ENCODE results near the gene ACKR2. TPM values are rescaled to one million over a fixed set of nuclear protein-coding genes. Genes with fewer than 3 reads are reported as not detected.

Gene ACKR2, protein sequence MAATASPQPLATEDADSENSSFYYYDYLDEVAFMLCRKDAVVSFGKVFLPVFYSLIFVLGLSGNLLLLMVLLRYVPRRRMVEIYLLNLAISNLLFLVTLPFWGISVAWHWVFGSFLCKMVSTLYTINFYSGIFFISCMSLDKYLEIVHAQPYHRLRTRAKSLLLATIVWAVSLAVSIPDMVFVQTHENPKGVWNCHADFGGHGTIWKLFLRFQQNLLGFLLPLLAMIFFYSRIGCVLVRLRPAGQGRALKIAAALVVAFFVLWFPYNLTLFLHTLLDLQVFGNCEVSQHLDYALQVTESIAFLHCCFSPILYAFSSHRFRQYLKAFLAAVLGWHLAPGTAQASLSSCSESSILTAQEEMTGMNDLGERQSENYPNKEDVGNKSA
- total RNA-seq = 1.00 and 1.3 TPM in 2 replicates

DNA sequence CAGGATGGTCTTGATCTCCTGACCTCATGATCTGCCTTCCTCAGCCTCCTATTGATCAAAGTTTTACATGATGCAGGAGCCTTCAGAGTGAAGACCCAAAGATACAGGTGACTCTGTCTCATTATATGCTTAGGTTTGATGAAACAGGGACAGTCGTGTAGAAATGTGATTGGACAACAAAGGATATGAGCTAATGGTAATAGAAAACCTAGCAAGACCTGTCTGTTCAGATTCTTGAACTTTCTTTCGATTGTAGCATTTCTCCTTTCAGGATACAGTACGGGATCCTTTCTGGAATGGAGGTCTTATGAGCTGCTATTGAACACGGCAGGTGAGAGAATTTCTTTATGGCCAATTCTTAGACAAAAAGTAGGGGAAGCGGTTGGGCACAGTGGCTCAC lies at the start of gene ACKR2:
Gene ACKR2, plus strand, starts transcription at position 244 of the 400 bp plus-strand sequence. CDS start 55,058 bp downstream, outside the sequence.
- intact Hi-C loops (cut with micrococcal nuclease) = loop anchor here (10.0 kb wide), 1 partner anchor 154 kb away; the partner anchor contains the start of gene ZBTB47

DNA sequence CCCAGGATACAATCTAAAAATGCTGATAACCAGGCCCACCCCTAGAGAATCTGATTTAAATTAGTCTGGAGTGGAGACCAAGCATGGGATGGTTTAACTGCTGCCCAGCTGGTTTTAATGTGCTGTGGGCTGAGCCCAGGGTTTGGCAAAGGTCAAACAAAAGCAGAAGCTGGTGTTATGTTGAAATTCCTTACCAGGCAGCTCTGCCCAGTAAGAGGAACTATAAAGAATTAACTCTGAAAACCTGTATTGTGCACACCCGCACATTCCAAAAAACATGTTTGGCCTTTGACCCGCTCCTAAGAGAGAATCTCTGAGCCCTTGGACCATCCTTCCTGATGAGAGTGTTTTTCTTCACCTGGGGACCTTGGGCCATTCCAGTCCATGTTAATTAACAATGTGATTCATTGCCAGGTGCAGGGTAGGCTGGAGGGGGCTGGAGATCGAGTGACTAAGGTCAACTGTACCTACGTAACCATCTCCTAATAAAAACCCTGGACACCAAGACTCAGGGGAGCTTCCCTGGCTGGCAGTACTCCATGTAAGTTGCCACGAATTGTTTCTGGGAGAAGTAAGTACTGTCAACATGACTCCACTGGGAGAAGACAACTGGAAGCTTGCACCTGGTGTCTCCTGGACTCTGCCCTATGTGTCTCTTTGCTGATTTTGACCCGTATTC lies 47.1 kb upstream of the ACKR2 start:
- intact Hi-C loops (cut with micrococcal nuclease) = no loop called here

GRCh38 chr3:42763021-42763420 lies 46.2 kb upstream of the ACKR2 start:
- intact Hi-C loops (cut with micrococcal nuclease) = no loop called here

DNA sequence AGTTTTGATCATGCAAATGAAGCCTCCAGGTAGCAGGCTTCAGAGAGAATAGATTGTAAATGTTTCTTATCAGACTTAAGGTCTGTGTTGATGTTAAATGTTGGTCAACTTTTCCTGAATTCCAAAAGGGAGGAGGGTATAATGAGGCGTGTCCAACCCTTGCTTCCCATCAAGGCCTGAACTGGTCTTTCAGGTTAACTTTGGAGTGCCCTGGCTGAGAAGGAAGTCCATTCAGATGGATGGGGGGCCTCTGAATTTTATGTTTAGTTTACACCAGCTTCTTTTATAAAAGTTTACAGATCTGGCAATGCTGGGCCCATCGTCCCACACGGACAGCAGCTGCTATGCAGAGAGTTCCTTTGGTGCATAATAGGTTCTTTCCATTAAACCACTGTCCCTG lies 45.1 kb upstream of the ACKR2 start:
- intact Hi-C loops (cut with micrococcal nuclease) = no loop called here

DNA sequence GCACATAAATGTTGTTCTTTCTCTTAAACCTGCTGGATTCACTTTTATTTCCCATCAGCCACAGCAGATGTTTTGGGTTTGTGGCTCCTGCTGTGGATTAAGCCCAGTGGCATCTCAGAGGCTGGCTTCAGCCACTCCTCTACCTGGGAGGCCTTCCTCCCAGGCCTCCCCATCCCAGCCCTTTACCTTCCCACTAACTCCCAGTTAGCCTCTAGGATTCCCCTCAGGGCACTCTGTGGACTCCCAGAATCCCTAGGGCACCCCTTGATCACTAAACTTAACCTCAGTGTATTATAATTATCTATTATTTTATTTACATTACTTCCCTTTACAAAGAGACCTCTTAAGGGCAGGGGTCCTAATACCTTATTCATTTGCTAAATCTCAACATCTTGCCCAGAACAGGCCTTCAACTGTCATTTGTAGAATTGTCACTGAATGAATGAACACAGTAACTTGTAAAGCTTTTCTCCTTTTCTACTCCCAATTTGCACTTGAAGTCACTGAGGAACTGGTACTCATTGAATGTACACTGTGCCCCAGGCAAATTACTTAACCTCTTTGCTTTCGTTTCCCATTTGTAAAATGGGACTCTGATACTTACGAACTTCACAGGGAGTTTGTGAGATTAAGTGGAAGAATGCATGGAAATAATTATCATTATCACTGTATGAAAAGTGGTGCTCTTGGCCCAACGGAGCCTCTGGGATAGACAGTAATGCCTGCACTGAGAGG lies 44.5 kb upstream of the ACKR2 start:
- intact Hi-C loops (cut with micrococcal nuclease) = no loop called here

DNA sequence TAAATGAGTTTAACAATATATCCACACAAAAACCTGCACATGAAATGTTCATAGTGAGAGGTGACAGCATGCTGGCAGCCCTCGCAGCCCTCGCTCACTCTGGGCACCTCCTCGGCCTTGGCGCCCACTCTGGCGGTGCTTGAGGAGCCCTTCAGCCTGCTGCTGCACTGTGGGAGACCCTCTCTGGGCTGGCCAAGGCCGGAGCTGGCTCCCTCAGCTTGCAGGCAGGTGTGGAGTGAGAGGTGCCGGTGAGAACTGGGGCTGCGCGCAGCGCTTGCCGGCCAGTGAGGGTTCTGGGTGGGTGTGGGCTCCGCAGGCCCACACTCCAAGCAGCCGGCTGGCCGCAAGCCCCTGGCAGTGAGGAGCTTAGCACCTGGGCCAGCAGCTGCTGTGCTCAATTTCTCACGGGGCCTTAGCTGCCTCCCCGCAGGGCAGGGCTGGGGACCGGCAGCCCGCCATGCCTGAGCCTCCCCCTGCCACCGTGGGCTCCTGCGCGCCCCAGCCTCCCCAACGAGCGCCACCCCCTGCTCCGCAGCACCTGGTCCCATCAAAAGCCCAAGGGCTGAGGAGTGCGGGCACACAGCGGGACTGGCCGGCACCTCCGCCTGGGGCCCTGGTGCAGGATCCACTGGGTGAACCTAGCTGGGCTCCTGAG lies 39.6 kb upstream of the ACKR2 start:
- intact Hi-C loops (cut with micrococcal nuclease) = no loop called here

DNA sequence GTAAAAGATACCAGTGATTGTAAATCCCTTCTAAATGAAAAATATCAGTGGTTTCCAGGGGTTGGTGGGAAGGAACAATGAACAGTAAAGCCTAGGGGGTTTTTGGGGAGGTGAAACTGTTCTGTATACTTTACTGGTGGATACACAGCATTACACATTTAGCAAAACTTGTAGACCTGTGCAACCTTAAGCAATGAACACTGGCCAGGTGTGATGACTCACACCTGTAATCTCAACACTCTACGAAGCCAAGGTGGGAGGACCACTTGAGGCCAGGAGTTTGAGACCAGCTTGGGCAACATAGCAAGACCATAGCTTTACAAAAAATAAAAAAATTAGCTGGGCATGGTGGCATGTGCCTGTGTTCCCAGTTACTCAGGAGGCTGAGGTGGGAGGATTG lies 38.0 kb upstream of the ACKR2 start:
- intact Hi-C loops (cut with micrococcal nuclease) = no loop called here

DNA sequence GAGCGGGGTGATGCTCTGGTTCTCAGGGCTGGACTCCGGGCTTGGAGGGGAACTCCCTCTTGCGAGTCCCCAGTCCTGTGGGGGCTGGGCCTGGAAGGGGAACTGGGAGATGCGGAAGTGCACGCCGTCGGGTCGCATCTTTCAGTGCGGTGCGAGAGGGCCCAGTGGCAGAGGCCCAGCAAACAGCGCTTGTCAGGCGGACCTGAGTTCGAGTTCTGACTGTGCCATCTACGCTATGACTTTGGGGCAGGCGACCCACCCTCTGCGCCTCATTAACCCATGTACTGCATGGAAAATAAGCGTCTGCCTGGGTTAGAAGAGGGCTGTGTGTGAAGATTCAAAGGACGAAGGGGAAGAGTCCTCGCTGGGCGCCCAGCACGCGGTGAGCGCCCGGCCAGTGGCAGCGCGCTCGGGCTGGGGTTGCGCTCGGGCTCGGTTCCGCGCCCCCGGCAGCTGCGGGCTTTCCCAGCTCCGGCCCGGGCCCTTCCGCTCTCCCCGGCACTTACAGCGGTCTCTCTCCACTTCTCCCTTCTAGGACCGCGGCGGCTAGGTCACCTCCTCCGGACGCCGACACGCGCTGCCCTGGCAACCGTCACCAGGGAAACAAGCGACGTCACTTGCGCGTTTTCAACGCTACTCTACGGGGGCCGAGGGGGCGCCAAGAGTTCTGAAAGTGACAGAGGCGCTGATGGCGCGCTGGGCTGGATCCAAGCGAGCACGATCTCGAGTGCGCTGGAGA lies 36.4 kb upstream of the ACKR2 start, which contains the start of gene CCDC13:
Gene CCDC13, minus strand, starts transcription at position 584 of the 739 bp plus-strand sequence. CDS start 14,908 bp downstream, outside the sequence.
- intact Hi-C loops (cut with micrococcal nuclease) = loop anchor here (1.0 to 2.0 kb wide), 5 partner anchors 31 to 191 kb away; partner anchors contain the start of genes HIGD1A and NKTR

DNA sequence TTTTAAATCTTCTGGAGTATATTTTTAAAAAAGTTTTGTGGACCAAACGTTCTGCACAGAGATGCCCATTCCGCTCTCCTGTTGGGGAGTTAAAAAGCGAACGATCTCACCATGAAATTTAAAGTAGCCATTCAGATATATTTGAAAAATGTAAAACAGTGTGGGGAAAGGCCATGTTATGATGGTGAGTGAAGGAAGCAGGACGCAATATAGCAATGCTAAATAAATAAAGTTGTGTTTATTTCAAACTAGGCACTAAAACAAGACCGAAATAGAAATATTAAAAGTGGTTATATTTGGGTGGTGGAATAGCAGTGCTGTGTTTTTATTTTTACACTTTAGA lies 35.9 kb upstream of the ACKR2 start:
- intact Hi-C loops (cut with micrococcal nuclease) = loop anchor here (1.0 to 2.0 kb wide), 5 partner anchors 31 to 191 kb away; partner anchors contain the start of genes HIGD1A and NKTR

GRCh38 chr3:42778644-42779043 lies 30.6 kb upstream of the ACKR2 start:
- intact Hi-C loops (cut with micrococcal nuclease) = no loop called here

- intact Hi-C loops (cut with micrococcal nuclease) = loop anchor here (1.0 to 2.0 kb wide), 3 partner anchors 24 to 59 kb away; partner anchors contain the start of gene HIGD1A
Observed at GRCh38 chr3:42780398-42780797, 28.8 kb upstream of the ACKR2 start.

- intact Hi-C loops (cut with micrococcal nuclease) = loop anchor here (1.0 to 2.0 kb wide), 4 partner anchors 24 to 100 kb away; partner anchors contain the start of gene HIGD1A
Observed at GRCh38 chr3:42780892-42781700, 28.1 kb upstream of the ACKR2 start.

- intact Hi-C loops (cut with micrococcal nuclease) = no loop called here
Observed at GRCh38 chr3:42786212-42786611, 23.0 kb upstream of the ACKR2 start.

DNA sequence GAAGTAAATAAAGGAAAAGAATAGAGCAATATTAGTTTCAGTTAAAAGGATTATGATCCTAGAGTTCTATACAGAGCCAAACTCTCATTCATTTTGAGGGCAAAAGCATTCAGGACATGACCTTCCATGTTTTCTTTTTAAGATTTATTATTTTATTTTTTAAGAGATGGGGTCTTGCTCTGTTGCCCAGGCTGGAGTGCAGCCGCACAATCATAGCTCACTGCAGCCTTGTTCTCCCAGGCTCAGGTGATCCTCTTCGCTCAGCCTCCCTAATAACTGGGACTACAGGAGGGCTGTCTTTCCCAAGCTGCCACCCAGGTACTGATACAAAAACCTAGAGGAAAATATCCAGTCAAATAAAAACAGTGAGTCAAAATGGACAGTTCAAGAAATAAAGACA lies 22.6 kb upstream of the ACKR2 start:
- intact Hi-C loops (cut with micrococcal nuclease) = no loop called here

GRCh38 chr3:42790714-42791229 lies 18.5 kb upstream of the ACKR2 start:
- intact Hi-C loops (cut with micrococcal nuclease) = no loop called here

DNA sequence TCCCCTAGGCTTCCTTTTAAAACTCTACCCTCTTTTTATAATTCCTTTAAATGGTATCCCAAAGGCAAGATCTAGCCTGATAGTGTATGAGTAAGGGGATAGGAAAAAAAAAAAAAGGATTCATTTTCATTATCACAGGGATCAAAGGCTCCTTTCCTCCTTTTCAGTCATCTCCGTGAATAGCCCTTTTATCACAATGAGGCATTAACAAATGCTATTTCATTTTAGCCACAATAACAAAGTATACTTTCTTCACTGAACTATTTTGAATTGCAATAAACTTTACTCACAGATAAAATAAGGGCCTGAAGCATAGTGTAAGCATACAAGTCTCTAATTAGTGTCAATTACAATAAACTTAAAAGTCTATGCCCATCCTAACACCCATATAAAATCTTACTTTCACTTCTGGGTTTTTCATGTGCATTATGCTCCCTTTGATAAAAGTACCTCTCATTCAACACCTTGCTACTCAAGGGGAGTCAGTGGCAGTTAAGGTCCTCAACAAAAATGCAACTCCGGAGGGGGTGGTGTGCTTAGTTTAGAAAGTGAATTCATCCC lies 13.5 kb upstream of the ACKR2 start:
- intact Hi-C loops (cut with micrococcal nuclease) = no loop called here

GRCh38 chr3:42796332-42796885 lies 12.8 kb upstream of the ACKR2 start:
- intact Hi-C loops (cut with micrococcal nuclease) = no loop called here

DNA sequence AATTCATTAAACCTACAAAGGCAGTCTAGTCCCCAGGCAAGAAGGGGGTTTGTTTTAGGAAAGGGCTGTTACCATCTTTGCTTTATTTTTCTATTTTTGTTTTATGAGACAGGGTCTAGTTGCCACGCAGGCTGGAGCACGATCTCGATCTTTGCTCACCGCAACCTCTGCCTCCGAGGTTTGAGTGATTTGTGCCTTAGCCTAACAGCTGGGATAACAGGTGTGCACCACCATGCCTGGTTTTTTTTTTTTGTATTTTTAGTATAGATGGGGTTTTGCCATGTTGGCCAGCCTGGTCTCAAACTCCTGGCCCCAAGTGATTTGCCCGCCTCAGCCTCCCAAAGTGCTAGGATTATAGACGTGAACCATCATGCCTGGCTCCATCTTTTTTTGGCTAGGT lies 9.9 kb upstream of the ACKR2 start:
- intact Hi-C loops (cut with micrococcal nuclease) = no loop called here
